ENCODE data around the gene CNPY4. TPM values are rescaled to one million over a fixed set of nuclear protein-coding genes. Genes with fewer than 3 reads are reported as not detected.

The CNPY4 gene
- total RNA-seq, 2 experiments from 2014 or later: 20.9 to 26.7 TPM

DNA sequence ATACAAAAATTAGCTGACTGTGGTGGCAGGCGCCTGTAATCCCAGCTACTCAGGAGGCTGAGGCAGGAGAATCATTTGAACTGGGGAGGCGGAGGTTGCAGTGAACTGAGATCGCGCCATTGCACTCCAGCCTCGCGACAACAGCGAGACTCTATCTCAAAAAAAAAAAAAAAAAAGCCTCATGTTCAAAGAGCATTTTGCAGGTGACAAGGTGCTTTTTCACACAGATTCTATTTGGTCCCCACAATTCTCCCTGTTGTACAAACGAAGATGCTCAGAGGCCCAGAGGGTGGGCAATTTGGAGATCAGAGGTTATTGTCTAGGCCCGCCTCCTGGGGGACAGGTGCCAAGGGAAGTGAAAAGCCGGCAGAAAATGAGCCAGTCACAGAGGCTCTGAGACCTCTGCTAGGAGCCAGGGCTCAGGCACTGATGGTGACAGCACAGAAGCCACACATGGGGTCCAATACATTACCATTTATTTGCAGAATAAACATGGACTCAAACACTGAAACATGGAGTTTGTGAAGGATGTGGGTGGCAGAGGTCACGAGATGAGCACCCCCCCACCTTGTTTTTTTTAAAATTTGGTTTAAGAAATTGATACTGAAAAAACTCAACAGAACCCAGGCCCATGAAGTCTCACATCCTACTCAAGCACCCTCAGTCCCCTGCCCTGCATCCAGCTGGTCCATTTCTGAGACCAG lies 49.9 kb downstream of the CNPY4 start:
- no peak overlapping the region for H3K27ac ChIP-seq (ENCODE audit: low read depth, low read length, poor library complexity, severe bottlenecking)
- H3K9me3 ChIP-seq (ENCODE audit: low read length): no peaks in the 10 kb centered on the region
- H3K36me3 ChIP-seq (ENCODE audit: insufficient read depth, low read length): peaks cover 9% of the 10 kb centered on the region; the same call in 1 of the 2 replicates
- H2AFZ ChIP-seq (ENCODE audit: low read length): no peak overlapping the region
- TF ChIP-seq, protein P1, sequence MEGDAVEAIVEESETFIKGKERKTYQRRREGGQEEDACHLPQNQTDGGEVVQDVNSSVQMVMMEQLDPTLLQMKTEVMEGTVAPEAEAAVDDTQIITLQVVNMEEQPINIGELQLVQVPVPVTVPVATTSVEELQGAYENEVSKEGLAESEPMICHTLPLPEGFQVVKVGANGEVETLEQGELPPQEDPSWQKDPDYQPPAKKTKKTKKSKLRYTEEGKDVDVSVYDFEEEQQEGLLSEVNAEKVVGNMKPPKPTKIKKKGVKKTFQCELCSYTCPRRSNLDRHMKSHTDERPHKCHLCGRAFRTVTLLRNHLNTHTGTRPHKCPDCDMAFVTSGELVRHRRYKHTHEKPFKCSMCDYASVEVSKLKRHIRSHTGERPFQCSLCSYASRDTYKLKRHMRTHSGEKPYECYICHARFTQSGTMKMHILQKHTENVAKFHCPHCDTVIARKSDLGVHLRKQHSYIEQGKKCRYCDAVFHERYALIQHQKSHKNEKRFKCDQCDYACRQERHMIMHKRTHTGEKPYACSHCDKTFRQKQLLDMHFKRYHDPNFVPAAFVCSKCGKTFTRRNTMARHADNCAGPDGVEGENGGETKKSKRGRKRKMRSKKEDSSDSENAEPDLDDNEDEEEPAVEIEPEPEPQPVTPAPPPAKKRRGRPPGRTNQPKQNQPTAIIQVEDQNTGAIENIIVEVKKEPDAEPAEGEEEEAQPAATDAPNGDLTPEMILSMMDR (conservative IDR thresholded peaks at IDR 0.05; ENCODE audit: low read length): no peak
- TF ChIP-seq EZH2phosphoT487 (IDR thresholded peaks at IDR 0.05; ENCODE audit: borderline replicate concordance, low read depth, low read length): no peak
- BruUV-seq (replicated peaks): no TSS peak
- no peaks in the 10 kb centered on the region for H3K9me2 ChIP-seq (ENCODE audit: insufficient read depth, low read length)
- no peak overlapping the region for H3K4me3 ChIP-seq (ENCODE audit: low read depth, low read length, poor library complexity, severe bottlenecking)
- DNase-seq (ENCODE audit: low spot score): peak; percentile 43
- intact Hi-C loops (cut with micrococcal nuclease; ENCODE audit: unreplicated experiment): no loop called here
- ChIA-PET CTCF (ENCODE audit: unreplicated experiment) (no interaction called here), POLR2A (no interaction called here)
- H4K20me1 ChIP-seq (ENCODE audit: insufficient read depth, low read length): no peaks in the 10 kb centered on the region
- H3K79me2 ChIP-seq (ENCODE audit: insufficient read depth, low read depth, low read length): no peaks in the 10 kb centered on the region
- no peak overlapping the region for H3K4me2 ChIP-seq (ENCODE audit: low read length)
- peaks cover 62% of the 10 kb centered on the region for H3K4me1 ChIP-seq (ENCODE audit: insufficient read depth, low read length, poor library complexity, severe bottlenecking)

DNA sequence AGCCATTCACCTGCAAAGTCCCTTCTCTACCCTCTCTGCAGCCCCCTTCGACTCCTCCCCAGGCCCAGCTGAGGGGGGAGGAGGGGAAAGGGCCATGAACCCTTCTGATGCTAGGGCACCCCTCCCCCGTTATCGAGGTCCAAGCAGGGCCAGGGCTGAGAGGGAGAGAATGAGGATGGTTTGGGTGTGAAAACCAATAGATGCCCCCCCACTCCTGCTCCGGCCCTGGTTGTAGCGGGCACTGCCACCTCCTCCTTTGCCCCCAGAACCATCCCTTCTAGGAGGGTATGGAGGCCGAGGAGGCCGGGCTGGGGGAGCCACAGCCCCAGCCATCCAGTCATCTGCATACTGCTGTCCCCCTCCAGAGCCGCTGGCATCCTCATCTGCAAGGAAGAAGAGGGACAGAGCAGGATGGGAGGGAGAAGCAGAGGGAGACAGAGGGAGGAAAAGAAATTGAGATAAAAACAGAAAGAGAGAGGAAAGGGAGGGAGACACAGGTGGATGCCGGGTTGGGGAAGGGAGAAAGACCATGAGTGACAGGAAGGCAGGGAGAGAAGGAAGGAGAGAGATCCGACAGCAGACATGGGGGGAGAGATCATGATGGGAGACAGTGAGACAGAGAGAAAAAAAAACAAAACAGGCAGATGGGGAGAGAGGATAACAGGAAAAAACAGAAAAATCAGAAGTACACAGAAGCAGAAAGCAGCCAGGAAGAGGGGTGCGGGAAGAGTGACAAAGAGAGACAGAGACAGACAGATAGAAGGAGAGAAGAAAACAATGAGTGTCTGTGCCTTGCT lies 50.9 kb downstream of the CNPY4 start:
- ChIA-PET POLR2A (no interaction called here), CTCF (ENCODE audit: unreplicated experiment) (no interaction called here)
- Histone ChIP-seq H3K4me3 (ENCODE audit: low read depth, low read length, poor library complexity, severe bottlenecking) (peak overlapping the region; percentile 57), H3K9me2 (ENCODE audit: insufficient read depth, low read length) (no peaks in the 10 kb centered on the region), H3K4me2 (ENCODE audit: low read length) (peak overlapping the region; percentile 65), H3K9me3 (ENCODE audit: low read length) (no peaks in the 10 kb centered on the region), H3K79me2 (ENCODE audit: insufficient read depth, low read depth, low read length) (no peaks in the 10 kb centered on the region), H3K4me1 (ENCODE audit: insufficient read depth, low read length, poor library complexity, severe bottlenecking) (peaks cover 70% of the 10 kb centered on the region), H3K36me3 (ENCODE audit: insufficient read depth, low read length) (peaks cover 9% of the 10 kb centered on the region; the same call in 1 of the 2 replicates), H3K27ac (ENCODE audit: low read depth, low read length, poor library complexity, severe bottlenecking) (no peak overlapping the region), H4K20me1 (ENCODE audit: insufficient read depth, low read length) (no peaks in the 10 kb centered on the region), H2AFZ (ENCODE audit: low read length) (no peak overlapping the region)
- no TSS peak for BruUV-seq (replicated peaks)
- no peak for TF ChIP-seq EZH2phosphoT487 (IDR thresholded peaks at IDR 0.05; ENCODE audit: borderline replicate concordance, low read depth, low read length)
- TF ChIP-seq, protein P1 (conservative IDR thresholded peaks at IDR 0.05; ENCODE audit: low read length): no peak
- intact Hi-C loops (cut with micrococcal nuclease; ENCODE audit: unreplicated experiment): no loop called here
- DNase-seq (ENCODE audit: low spot score): no peak

Measured in OCI-LY7 (cell line).